Caco-2 (cell line): ENCODE measurements around the gene GRB10. TPM values are rescaled to one million over a fixed set of nuclear protein-coding genes. Genes with fewer than 3 reads are reported as not detected.
A peak's percentile ranks its signal among the peaks of the same experiment; 100 is the strongest.

Source experiments
- BruUV-seq: library from RNA; stranded (reverse); fragments of 400-500 nt; replicated peaks from 2 replicates; lab custom pipeline; 2021; lab: Mats Ljungman, UMichigan
- CTCF ChIA-PET: fragments of 300-600 bp; sonication (Branson Sonifier 250); formaldehyde crosslinking; loops from one replicate; lab custom pipeline; 2022; ENCODE audit warnings: antibody characterized with exemption; lab: Charles Lee
- POLR2A ChIA-PET: fragments of 300-600 bp; sonication (Branson Sonifier 250); formaldehyde crosslinking; loops from one replicate; lab custom pipeline; 2022; ENCODE audit warnings: antibody characterized with exemption; lab: Charles Lee
- DNase-seq, 2 experiments: peaks; one replicate each; pipeline versions ENCODE4 v3.0.0 to v3.0.0-alpha.2; 2020 to 2022
- H3K27me3 ChIP-seq: replicated peaks from 2 replicates; pipeline ENCODE4 v1.6.0; 2011; ENCODE audit warnings: low read length; ENCODE audit not compliant: control insufficient read depth, insufficient read depth
- H3K36me3 ChIP-seq: 2 replicates; pipeline ENCODE4 v1.5.1; 2011; ENCODE audit warnings: low read length; ENCODE audit not compliant: control insufficient read depth, insufficient read depth
- H3K4me1 ChIP-seq: fragments of 250-450 bp; sonication (Bioruptor Pico); 2 replicates; pipeline ENCODE4 v1.5.1; 2020; ENCODE audit warnings: mild to moderate bottlenecking
- H3K4me3 ChIP-seq: 2 replicates; pipeline ENCODE4 v1.5.1; 2011; ENCODE audit warnings: low read depth, mild to moderate bottlenecking, control low read depth, low read length
- H3K9me3 ChIP-seq: fragments of 250-450 bp; sonication (Bioruptor Pico); 2 replicates; pipeline ENCODE4 v1.5.1; 2020; ENCODE audit warnings: mild to moderate bottlenecking, moderate library complexity
- H3K27ac Mint-ChIP-seq: one replicate; pipeline ENCODE4 v1.8.0; 2022; ENCODE audit warnings: mixed read lengths; ENCODE audit not compliant: unreplicated experiment
- H3K27me3 Mint-ChIP-seq: one replicate; pipeline ENCODE4 v1.8.0; 2022; ENCODE audit warnings: mixed read lengths; ENCODE audit not compliant: insufficient read depth, unreplicated experiment
- H3K36me3 Mint-ChIP-seq: one replicate; pipeline ENCODE4 v1.8.0; 2022; ENCODE audit warnings: mild to moderate bottlenecking, mixed read lengths; ENCODE audit not compliant: insufficient read depth, unreplicated experiment
- H3K4me1 Mint-ChIP-seq: one replicate; pipeline ENCODE4 v1.8.0; 2022; ENCODE audit warnings: low read depth, mixed read lengths; ENCODE audit not compliant: unreplicated experiment
- H3K4me3 Mint-ChIP-seq: one replicate; pipeline ENCODE4 v1.8.0; 2022; ENCODE audit warnings: mild to moderate bottlenecking, moderate library complexity, mixed read lengths; ENCODE audit not compliant: unreplicated experiment
- H3K9me3 Mint-ChIP-seq: one replicate; pipeline ENCODE4 v1.8.0; 2022; ENCODE audit warnings: mixed read lengths; ENCODE audit not compliant: unreplicated experiment
- intact Hi-C: fragments of 100-400 bp; cut with micrococcal nuclease; formaldehyde crosslinking; loops from one replicate; pipeline ENCODE4 v1.10.0; 2022; ENCODE audit not compliant: unreplicated experiment
- total RNA-seq: library from RNA; stranded (reverse); gene quantifications from 2 replicates; pipeline ENCODE4 v1.2.3, GENCODE V29; 2022
- TF ChIP-seq, protein P1 (sequence below), 2 experiments: fragments of 200-600 bp in 1 of 2; IDR thresholded peaks; 1 replicate in 1 of 2; 2 replicates in 1 of 2; pipeline versions ENCODE4 v1.5.1 to v1.8.0; 2011 to 2022; ENCODE audit warnings: antibody characterized with exemption in 1 of 2, control low read depth in 1 of 2, inconsistent platforms in 1 of 2, low read depth in 1 of 2, low read length in 1 of 2, mild to moderate bottlenecking in 1 of 2, moderate library complexity in 1 of 2; ENCODE audit not compliant: insufficient read depth in 1 of 2, severe bottlenecking in 1 of 2, unreplicated experiment in 1 of 2

Gene GRB10
- total RNA-seq, 1 experiment from 2014 or later, result 79.3 TPM

- BruUV-seq, result no TSS peak
- CTCF ChIA-PET, result no interaction called here
- intact Hi-C loops, result loop anchor here (10.0 kb wide), 1 partner anchor 1044 kb away; no protein-coding TSS in a partner anchor
- Mint-ChIP-seq H3K4me3 (no peak overlapping the region), H3K36me3 (peaks cover 15% of the 10 kb centered on the region), H3K4me1 (peaks cover 56% of the 10 kb centered on the region), H3K27ac (no peak overlapping the region), H3K27me3 (no peaks in the 10 kb centered on the region), H3K9me3 (no peaks in the 10 kb centered on the region)
- POLR2A ChIA-PET, result no interaction called here
- no peaks in the 10 kb centered on the region for H3K36me3 ChIP-seq
- peaks cover 46% of the 10 kb centered on the region for H3K4me1 ChIP-seq
- DNase-seq, result no peak
- no peak overlapping the region for H3K4me3 ChIP-seq
- H3K27me3 ChIP-seq, result no peaks in the 10 kb centered on the region
- TF ChIP-seq, protein P1, sequence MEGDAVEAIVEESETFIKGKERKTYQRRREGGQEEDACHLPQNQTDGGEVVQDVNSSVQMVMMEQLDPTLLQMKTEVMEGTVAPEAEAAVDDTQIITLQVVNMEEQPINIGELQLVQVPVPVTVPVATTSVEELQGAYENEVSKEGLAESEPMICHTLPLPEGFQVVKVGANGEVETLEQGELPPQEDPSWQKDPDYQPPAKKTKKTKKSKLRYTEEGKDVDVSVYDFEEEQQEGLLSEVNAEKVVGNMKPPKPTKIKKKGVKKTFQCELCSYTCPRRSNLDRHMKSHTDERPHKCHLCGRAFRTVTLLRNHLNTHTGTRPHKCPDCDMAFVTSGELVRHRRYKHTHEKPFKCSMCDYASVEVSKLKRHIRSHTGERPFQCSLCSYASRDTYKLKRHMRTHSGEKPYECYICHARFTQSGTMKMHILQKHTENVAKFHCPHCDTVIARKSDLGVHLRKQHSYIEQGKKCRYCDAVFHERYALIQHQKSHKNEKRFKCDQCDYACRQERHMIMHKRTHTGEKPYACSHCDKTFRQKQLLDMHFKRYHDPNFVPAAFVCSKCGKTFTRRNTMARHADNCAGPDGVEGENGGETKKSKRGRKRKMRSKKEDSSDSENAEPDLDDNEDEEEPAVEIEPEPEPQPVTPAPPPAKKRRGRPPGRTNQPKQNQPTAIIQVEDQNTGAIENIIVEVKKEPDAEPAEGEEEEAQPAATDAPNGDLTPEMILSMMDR (IDR thresholded peaks at IDR 0.05; ENCODE audit: insufficient read depth in 1 of 2, low read depth in 1 of 2, low read length in 1 of 2, severe bottlenecking in 1 of 2, unreplicated experiment in 1 of 2), result no peak
- no peaks in the 10 kb centered on the region for H3K9me3 ChIP-seq
Measured at GRCh38 chr7:50560865-50561351, 221.8 kb downstream of the GRB10 start.

DNA sequence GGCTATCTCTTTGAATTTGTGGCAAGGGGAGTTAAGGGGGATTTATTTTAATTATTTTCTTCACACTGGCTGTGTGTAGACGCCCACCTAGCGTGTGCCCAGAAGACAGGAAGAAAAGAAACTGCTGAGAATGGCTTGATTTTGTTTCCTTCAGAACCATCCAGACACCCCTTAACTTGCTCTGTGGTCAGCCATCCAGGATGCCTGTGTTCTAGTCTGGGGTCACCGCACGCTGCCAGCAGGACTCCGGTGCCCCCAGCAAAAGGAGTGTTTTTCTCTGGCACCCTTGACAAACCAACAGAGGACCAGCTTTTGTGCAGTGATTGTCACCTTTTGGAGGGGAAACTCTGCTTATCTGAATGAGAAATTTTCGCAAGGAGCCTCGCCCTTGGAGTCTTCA, 222.8 kb downstream of the GRB10 start:
- no peaks in the 10 kb centered on the region for H3K36me3 ChIP-seq
- TF ChIP-seq, protein P1 (IDR thresholded peaks at IDR 0.05; ENCODE audit: insufficient read depth in 1 of 2, low read depth in 1 of 2, low read length in 1 of 2, severe bottlenecking in 1 of 2, unreplicated experiment in 1 of 2), result no peak
- CTCF ChIA-PET, result no interaction called here
- POLR2A ChIA-PET, result no interaction called here
- no peak for DNase-seq
- BruUV-seq, result no TSS peak
- Mint-ChIP-seq H3K36me3 (peaks cover 12% of the 10 kb centered on the region), H3K9me3 (no peaks in the 10 kb centered on the region), H3K27me3 (no peaks in the 10 kb centered on the region), H3K4me3 (no peak overlapping the region), H3K4me1 (peaks cover 54% of the 10 kb centered on the region), H3K27ac (no peak overlapping the region)
- no peaks in the 10 kb centered on the region for H3K27me3 ChIP-seq
- H3K9me3 ChIP-seq, result no peaks in the 10 kb centered on the region
- peaks cover 52% of the 10 kb centered on the region for H3K4me1 ChIP-seq
- H3K4me3 ChIP-seq, result no peak overlapping the region
- intact Hi-C loops, result loop anchor here (10.0 kb wide), 1 partner anchor 1045 kb away; no protein-coding TSS in a partner anchor

DNA sequence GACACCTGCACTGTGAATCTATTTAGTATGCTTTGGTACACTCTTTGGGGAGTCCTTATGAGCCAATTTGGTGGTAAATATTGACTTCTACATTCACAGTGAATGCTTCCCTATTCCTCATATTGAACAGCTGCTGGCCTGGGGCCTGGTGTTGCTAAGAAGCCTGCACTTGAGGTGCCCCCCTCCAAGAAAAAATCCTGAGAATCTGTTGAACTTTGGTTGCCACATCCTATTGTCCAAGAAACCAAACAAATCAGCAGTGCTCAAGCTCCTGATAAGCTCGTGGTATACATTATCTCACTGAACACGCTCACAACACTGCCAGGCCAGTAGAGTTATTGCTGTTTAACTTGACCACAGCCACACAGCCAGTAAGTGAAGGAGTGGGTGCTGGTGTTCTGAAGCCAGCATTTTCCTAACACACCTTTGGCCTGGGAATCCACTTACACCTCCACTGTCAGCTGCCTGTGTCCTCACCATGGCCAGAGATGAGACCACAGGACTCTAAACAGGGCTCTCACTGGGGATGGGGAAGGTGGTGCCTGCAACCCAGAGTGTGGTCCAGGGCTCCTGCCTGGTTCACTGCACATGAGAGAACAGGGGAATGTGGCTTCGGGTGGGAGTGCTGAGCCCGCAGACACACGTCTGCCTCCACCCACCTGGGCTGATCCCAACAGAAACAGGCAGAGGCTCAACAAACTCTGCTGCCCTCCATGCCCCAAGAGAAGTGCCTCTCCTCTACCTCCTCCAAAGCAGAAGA, 224.2 kb downstream of the GRB10 start:
- H3K4me1 Mint-ChIP-seq, result peaks cover 53% of the 10 kb centered on the region
- H3K36me3 Mint-ChIP-seq, result peaks cover 12% of the 10 kb centered on the region
- H3K4me3 ChIP-seq, result no peak overlapping the region
- intact Hi-C loops, result loop anchor here (1.0 kb wide), 1 partner anchor 33 kb away; no protein-coding TSS in a partner anchor
- no peaks in the 10 kb centered on the region for H3K9me3 ChIP-seq
- no peaks in the 10 kb centered on the region for H3K27me3 Mint-ChIP-seq
- peak overlapping the region; percentile 10 for H3K4me3 Mint-ChIP-seq
- peak overlapping the region; percentile 9 for H3K27ac Mint-ChIP-seq
- H3K9me3 Mint-ChIP-seq, result no peaks in the 10 kb centered on the region
- H3K36me3 ChIP-seq, result 0 out of 2 replicates have a peak, but pooled peaks cover 1% of the 10 kb centered on the region
- ChIA-PET POLR2A (no interaction called here), CTCF (no interaction called here)
- no peaks in the 10 kb centered on the region for H3K27me3 ChIP-seq
- BruUV-seq, result no TSS peak
- H3K4me1 ChIP-seq, result peaks cover 65% of the 10 kb centered on the region
- DNase-seq, result peak; percentile 48 to 50
- TF ChIP-seq, protein P1 (IDR thresholded peaks at IDR 0.05; ENCODE audit: insufficient read depth in 1 of 2, low read depth in 1 of 2, low read length in 1 of 2, severe bottlenecking in 1 of 2, unreplicated experiment in 1 of 2), result no peak
